Stomach (tissue), 9 donors: Measurements from ENCODE around the gene LRCH3. TPM values are rescaled to one million over a fixed set of nuclear protein-coding genes. Genes with fewer than 3 reads are reported as not detected.
A peak's percentile ranks its signal among the peaks of the same experiment; 100 is the strongest.

ENCODE experiments used
- DNase-seq, 2 donors: peaks; one replicate each; pipeline versions ENCODE4 v3.0.0 to v3.0.0-alpha.2; 2013 to 2019
- H3K27ac ChIP-seq, 5 donors: fragments of 200-600 bp in 4 of 5; sonication (generic) in 4 of 5; one replicate each; pipeline ENCODE4 v1.5.1; 2013 to 2019; ENCODE audit warnings: mild to moderate bottlenecking in 1 of 5, moderate library complexity in 1 of 5
- H3K27me3 ChIP-seq, 3 donors: fragments of 200-600 bp; sonication (generic); one replicate each; pipeline ENCODE4 v1.5.1; 2017 to 2019; ENCODE audit warnings: mixed run types in 1 of 3
- H3K36me3 ChIP-seq, 4 donors: fragments of 200-600 bp; sonication (generic); 1 replicate in 3 of 4; 2 replicates in 1 of 4; pipeline ENCODE4 v1.5.1; 2016 to 2019
- H3K4me1 ChIP-seq, 4 donors: fragments of 200-600 bp; sonication (generic); one replicate each; pipeline ENCODE4 v1.5.1; 2016 to 2019
- H3K4me3 ChIP-seq, 4 donors: fragments of 200-600 bp; sonication (generic) in 3 of 4; one replicate each; pipeline ENCODE4 v1.5.1; 2016 to 2019; ENCODE audit warnings: mild to moderate bottlenecking in 1 of 4
- H3K9me3 ChIP-seq, 4 donors: fragments of 200-600 bp; sonication (generic); one replicate each; pipeline ENCODE4 v1.5.1; 2016 to 2019
- CTCF ChIP-seq, 7 experiments: fragments of 450-650 bp in 4 of 7; fragments of 200-600 bp in 3 of 7; sonication (generic) in 3 of 7; IDR thresholded peaks; one replicate each; pipeline ENCODE4 v1.5.1; 2016 to 2019; ENCODE audit warnings: antibody characterized with exemption in 7 of 7, control low read depth in 2 of 7, mild to moderate bottlenecking in 1 of 7
- EP300 ChIP-seq: sonication (generic); formaldehyde crosslinking; IDR thresholded peaks from one replicate; pipeline ENCODE4 v1.6.1; 2017; ENCODE audit warnings: antibody characterized with exemption
- POLR2A ChIP-seq, 4 donors: fragments of 450-650 bp; IDR thresholded peaks; one replicate each; pipeline ENCODE4 v1.6.1; 2016; ENCODE audit warnings: antibody characterized with exemption in 4 of 4, control low read depth in 2 of 4, mild to moderate bottlenecking in 1 of 4, moderate library complexity in 1 of 4
- POLR2AphosphoS5 ChIP-seq, 3 donors: sonication (generic); formaldehyde crosslinking; IDR thresholded peaks; one replicate each; pipeline ENCODE4 v1.6.1; 2016; ENCODE audit warnings: antibody characterized with exemption in 3 of 3
- WGBS, 5 donors: extraction: QIAGEN DNeasy Blood & Tissue Kit in 3 of 5; methylation state at CpG; one replicate each; pipeline versions ENCODE4 v1.1.5 to v1.1.7; 2013 to 2018; 5-methylcytosine and 5-hydroxymethylcytosine counted together
- intact Hi-C: fragments of 100-400 bp; cut with DNase I; formaldehyde crosslinking; loops from one replicate; pipeline ENCODE4 v1.15.1; 2023; ENCODE audit warnings: low total_unique reads
- polyA plus RNA-seq, 3 donors: library from polyadenylated mRNA; stranded (reverse); fragments of 200-250 nt; gene quantifications; one replicate each; pipeline ENCODE4 v1.2.3, GENCODE V29; 2013
- total RNA-seq, 5 donors: library from RNA; depleted of rRNA; stranded (reverse); fragments of >200 nt; gene quantifications; one replicate each; pipeline versions ENCODE4 v1.1.0 to v1.2.3, GENCODE V29; 2014 to 2016
- donor health status: healthy with polysubstance abuse.
- donor health status: Bipolar disorder and iron deficiency.
- donor health status: healthy.

Gene LRCH3
- total and polyA plus RNA-seq, 8 donors, result 5.9 to 117 (median 36.7) TPM

- Histone ChIP-seq H3K4me1 (no peaks in the 10 kb centered on the region), H3K27ac (no peak overlapping the region), H3K36me3 (peaks cover 0 to 24% (median 20%) of the 10 kb centered on the region in 4 donors), H3K9me3 (no peaks in the 10 kb centered on the region), H3K4me3 (no peak overlapping the region), H3K27me3 (no peaks in the 10 kb centered on the region)
- no peak for DNase-seq
- TF ChIP-seq POLR2AphosphoS5 (IDR thresholded peaks at IDR 0.05), result no peak
- no peak for TF ChIP-seq EP300
- TF ChIP-seq POLR2A (IDR thresholded peaks at IDR 0.05), result no peak
- TF ChIP-seq CTCF (IDR thresholded peaks at IDR 0.05), result no peak
- intact Hi-C loops, result no loop called here
- 83 to 95% (median 92%) methylated on average over 4 of the region's 4 CpGs for whole genome bisulfite sequencing, 5 donors
Measured at GRCh38 chr3:197890693-197891092, 99.6 kb downstream of the LRCH3 start.

GRCh38 chr3:197892162-197892561 lies 101.1 kb downstream of the LRCH3 start:
- Histone ChIP-seq H3K27me3 (no peaks in the 10 kb centered on the region), H3K27ac (no peak overlapping the region), H3K9me3 (no peaks in the 10 kb centered on the region), H3K4me3 (no peak overlapping the region), H3K4me1 (no peaks in the 10 kb centered on the region), H3K36me3 (peaks cover 0 to 16% (median 14%) of the 10 kb centered on the region in 4 donors)
- no peak for DNase-seq
- TF ChIP-seq CTCF (IDR thresholded peaks at IDR 0.05) (no peak), EP300 (no peak), POLR2AphosphoS5 (IDR thresholded peaks at IDR 0.05) (no peak), POLR2A (IDR thresholded peaks at IDR 0.05) (no peak)
- WGBS, 5 donors, result 92 to 97% (median 93%) methylated on average over 5 of the region's 5 CpGs
- intact Hi-C loops, result no loop called here

- 82 to 92% (median 90%) methylated on average over 3 of the region's 3 CpGs for WGBS, 5 donors
- no peaks in the 10 kb centered on the region for H3K4me1 ChIP-seq
- H3K27ac ChIP-seq, result no peak overlapping the region
- TF ChIP-seq POLR2A (IDR thresholded peaks at IDR 0.05), result no peak
- no peak for TF ChIP-seq POLR2AphosphoS5 (IDR thresholded peaks at IDR 0.05)
- TF ChIP-seq EP300, result no peak
- TF ChIP-seq CTCF (IDR thresholded peaks at IDR 0.05), result no peak
- H3K9me3 ChIP-seq, result no peaks in the 10 kb centered on the region
- no peaks in the 10 kb centered on the region for H3K36me3 ChIP-seq
- DNase-seq, result no peak
- intact Hi-C loops, result no loop called here
- H3K27me3 ChIP-seq, result no peaks in the 10 kb centered on the region
- H3K4me3 ChIP-seq, result no peak overlapping the region
Measured at GRCh38 chr3:197896421-197896820, 105.4 kb downstream of the LRCH3 start.

GRCh38 chr3:197899833-197900478 lies 108.9 kb downstream of the LRCH3 start:
- H3K27ac ChIP-seq, result no peak overlapping the region
- H3K4me1 ChIP-seq, result no peaks in the 10 kb centered on the region
- no peak overlapping the region for H3K4me3 ChIP-seq
- DNase-seq, result peak in 1 of 2 donors; percentile 21
- H3K27me3 ChIP-seq, result no peaks in the 10 kb centered on the region
- intact Hi-C loops, result no loop called here
- TF ChIP-seq CTCF (IDR thresholded peaks at IDR 0.05), result no peak
- 61 to 75% (median 71%) methylated on average over 19 to 20 of the region's 20 CpGs for WGBS, 5 donors
- H3K9me3 ChIP-seq, result no peaks in the 10 kb centered on the region
- H3K36me3 ChIP-seq, result no peaks in the 10 kb centered on the region
